HG03103 (cell line): Measurements from ENCODE around the gene RNF151.
"Not testable (repeated sequence)": the region's sequence is repeated elsewhere in the genome, so short reads cannot be mapped to it uniquely, and the experiment has no call there.

Source experiments
- ATAC-seq: cut with Tn5 transposase; IDR thresholded peaks from one replicate; pipeline ENCODE4 v1.9.1; 2021; ENCODE audit warnings: low read depth; ENCODE audit not compliant: unreplicated experiment

The RNF151 gene

DNA sequence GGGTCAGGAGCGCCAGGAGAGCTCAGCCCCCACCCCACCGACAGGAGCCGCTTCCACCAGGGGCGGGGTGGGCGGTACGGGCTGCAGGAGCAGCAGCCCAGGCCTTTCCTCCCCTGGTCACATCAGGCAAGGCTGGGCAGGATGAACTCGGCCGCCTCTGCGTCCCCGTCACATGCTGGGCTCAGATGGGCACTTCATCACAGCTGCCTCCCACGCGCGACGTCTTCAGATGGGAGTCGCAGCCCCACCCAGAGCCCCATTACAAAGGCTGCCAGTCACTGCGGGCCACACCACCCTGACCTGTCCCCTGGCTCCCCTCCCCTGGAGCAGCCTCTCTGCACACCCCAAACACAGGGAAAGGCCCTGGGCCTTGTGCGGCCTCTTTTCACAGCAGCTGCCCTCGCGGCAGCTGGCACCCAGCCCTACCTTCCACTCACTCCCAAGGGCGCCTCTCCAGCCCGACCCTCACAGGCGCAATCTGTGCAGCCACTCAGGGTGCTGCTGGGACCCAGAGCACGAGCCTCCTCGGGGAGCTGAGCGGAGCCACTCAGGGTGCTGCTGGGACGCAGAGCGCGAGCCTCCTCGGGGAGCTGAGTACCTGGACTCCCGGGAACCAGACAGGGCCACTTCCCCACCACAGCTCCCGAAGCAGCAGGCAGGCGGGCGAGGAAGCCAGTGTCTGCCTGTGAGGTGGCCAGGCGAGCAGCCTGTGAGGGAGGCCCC lies 38.3 kb downstream of the RNF151 start:
- ATAC-seq = no peak

DNA sequence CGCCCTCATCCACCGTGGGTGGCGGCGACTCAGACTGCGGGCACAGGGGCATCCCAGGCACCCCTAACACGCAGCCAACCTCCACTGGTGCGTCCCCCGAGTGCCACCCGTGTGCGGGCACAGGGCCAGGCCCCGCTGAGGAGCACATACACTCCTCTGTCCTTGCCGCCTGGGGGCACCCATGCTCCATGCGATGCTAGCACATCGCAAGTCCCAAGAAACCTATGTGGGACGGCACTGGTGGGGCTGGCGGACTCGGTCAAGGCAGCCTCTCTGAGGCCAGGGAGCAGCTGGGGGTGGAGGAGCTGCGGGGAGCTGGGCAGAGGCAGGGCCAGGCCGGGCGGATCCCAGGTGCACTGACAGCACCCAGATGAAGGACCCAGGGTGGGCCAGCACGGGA lies 39.0 kb downstream of the RNF151 start:
- ATAC-seq = no peak

DNA sequence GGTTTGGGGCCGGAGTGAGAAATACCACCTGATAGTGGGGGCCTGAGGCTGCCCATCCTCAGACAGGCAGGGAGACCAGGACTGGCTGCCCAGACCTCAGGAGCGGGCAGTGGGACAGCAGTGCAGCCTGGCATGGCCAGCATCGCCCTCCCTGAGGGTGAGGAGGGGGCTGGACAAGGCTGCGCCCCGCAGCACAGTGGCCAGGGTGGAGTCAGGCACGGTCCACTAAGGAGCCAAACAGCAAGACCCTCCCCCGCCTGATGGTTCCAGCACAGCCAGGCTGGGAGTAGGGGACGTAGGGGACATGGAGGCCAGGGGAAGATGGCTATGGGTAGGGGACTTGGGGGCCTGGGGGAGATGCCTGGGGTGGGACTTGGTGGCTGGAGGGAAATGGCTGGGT lies 39.7 kb downstream of the RNF151 start:
- ATAC-seq = no peak

DNA sequence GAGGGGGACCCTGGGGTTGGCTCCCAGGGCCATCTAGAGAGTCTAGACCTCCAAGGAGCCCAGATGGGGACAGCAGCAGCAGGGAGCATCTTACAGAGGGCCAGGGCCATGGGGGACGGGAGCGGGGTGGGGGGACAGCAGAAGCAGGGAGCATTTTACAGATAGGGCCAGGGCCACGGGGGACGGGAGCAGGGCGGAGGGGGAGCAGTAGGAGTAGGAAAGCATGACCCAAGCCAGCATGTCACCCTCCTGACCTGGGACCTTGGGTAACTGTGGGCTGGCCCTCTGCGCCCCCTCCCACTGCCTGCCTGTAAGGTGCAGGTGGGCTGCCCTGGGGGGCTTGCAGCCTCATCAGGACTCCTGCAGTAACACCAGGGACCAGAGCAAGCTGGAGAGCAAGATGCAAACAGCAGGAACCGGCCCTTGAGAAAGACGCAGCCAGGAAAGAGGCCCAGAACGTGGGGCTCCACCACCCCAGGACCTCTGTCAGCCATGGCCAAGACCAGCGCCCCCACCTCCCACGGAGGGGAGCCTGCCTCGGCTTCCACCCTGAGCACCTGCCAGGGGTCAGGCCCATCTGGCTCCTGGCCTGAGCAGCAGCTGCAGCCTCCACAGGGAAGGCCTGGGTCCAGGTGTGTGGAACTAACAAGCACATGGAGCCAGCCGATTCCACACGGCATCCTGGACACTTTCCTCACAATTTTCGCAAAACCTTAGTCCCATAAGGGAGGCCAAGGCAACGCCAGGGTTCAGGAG lies 40.6 kb downstream of the RNF151 start:
- no peak for ATAC-seq

DNA sequence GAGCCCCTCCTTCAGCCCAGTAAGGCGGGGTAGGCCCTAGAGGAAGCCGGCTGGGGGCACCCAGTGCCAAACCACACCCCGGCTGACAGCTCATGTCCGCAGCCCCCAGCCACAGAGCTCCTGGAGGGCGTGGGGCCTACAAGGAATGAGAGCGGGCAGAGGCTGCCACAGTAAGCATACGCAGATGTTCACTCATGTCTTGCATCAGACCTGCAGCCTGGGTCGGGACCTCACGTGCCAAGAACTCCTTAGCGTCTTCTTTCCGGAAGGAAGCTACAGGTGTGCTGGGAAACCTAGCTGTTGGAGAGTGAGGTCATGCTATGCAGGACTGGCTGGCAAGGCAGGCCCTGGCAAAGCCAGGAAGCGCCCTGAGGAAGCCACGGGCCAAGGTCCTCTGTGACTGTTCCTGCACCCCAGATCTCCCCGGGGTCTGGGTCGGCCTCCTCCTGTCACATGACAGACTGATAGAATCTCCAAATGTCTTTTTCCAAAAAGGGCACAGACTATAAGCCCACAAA lies 41.4 kb downstream of the RNF151 start:
- no peak for ATAC-seq

DNA sequence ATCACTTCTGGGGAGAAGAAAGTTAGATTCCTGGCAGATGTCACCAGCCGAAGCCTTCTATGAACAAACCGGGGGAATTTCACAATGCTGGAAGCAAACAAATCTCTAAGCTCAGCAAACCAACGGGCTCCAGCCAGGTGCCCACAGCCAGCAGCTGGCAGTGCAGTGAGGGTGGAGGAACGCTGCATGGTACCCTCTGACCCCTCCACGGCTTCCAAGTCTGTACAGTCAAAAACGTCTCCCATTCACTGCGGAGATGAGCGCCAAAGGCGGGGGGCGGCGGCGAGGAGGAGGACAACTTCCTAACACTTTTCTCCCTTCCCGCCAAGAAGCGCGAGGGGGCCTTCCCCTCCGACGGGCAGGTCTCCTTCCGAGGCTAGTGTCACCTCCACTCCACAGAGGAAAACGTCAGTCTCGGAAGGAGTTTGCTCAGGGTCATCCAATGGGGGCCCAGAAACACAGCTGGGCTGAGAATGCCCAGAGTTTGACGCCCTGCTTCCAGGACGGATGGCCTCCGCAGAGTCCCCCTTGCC lies 42.0 kb downstream of the RNF151 start:
- ATAC-seq = no peak

DNA sequence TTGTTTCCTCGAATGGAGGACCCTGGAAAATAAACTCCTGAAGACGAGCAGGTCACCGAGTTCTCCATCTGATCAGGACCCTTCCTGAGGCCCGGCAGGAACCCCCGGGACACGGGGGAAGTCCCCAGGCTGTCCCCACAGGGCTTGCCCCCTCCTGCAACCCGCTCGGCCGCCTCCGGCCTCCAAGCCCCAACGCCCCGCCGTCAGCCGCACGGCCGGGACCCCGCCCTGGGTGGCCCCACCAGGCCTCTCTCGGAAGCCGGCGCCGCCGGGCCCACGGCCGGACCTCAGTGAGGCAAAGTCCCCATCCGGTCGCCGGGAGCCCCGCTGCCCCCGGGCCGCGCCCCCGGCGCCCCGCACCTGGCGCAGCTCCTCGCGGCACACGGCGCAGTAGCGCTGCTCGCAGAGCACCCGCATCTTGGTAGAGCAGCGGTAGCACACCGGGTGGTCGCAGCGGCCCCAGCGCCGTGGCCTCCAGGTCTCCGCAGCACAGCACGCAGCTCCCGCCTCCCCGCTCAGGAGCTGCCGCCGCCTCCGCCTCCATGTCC lies 42.6 kb downstream of the RNF151 start:
- ATAC-seq = peak; percentile 22

DNA sequence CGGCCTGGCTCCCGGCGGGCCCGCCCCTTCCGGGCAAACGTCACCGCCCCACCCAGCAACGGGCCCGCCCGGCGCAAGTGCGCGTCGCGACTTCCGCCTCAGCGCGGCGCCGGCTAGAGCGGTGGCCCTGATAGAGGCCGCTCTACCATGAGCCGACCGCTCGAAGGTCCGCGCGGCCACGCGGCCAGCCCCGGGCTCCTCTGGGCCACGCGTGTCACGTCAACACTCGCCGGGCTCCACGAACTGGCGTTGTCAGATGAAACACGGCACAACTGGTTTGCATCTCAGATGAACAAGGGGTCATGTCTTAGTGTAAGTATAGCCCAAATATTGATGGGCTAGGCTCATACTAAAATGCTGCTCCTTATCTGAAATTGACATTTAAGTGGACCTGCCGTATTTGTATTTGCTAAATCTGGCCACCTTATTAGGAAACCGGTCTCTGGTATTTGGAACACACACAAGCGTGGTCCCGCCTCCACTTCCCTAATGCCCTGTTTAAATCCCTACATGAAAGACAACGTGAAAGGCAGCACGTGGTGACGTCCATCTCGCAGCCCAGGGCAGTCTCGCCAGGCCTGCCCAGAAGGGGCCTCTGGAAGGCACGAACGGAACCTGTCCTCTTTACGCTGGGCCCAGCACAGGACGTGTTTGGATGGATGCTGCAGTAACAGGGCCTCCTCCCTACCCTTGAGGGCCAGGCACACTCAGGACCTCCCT lies 43.3 kb downstream of the RNF151 start, which contains the start of gene ZNF598:
Gene ZNF598 (minus strand): TSS at position 31 of the 720 bp plus-strand sequence.
- peak; percentile 82 for ATAC-seq

DNA sequence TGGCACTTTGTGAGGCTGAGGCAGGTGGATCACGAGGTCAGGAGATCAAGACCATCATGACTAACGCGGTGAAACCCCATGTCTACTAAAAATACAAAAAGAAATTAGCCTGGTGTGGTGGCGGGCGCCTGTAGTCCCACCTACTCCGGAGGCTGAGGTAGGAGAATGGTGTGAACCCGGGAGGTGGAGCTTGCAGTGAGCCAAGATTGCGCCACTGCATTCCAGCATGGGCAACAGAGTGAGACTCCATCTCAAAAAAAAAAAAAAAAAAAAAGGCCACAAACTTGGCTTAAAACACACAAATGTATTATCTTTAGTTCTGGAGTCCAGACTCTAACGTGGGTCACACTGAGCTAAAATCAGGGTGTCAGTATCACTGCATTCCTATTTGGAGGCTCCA lies 45.1 kb downstream of the RNF151 start:
- not testable (repeated sequence) for ATAC-seq

DNA sequence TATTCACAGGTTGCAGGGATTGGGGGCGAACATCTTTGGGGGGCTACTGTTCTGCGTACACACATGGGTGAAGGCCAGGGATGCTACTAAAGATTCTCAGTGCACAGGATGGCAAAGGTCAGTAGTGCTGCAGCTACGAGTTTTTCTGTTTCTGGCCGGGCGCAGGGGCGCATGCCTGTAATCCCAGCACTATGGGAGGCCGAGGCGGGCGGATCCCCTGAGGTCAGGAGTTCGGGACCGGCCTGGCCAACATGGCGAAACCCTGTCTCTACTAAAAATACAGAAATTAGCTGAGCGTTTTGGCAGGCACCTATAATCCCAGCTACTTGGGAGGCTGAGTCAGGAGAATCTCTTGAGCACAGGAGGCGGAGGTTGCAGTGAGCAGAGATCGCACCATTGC lies 46.9 kb downstream of the RNF151 start:
- ATAC-seq = no peak

DNA sequence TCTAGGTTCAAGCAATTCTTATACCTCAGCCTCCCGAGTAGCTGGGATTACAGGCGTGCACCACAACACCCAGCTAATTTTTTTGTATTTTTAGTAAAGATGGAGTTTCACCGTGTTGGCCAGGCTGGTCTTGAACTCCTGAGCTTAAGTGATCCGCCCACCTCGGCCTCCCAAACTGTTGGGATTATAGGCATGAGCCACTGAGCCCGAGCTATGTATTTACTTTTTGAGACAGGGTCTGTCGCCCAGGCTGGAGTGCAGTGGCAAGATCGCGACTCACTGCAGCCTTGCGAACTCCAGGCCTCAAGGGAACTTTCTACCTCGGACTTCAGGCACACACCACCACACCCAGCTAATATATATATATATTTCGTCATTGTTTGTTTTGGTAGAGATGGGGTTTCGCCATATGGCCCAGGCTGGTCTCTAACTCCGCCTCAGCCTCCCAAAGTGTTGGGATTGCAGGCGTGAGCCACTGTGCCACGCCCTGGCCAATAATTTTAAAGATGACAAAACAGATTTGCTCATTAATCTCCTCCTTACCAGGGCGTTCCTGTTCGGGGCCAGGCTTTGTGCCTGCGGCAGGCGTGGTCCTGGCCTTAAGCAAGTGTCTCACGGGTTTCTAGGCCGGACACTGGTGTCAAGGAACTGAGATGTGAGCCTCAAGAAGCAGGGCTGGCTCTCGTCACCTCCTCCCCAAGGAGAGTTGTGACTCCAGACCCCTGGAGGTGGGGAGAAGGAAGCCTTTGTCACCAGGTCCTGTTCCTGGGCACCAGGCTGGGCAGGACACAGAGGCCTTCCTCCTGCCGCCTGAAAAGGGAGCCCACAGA lies 48.7 kb downstream of the RNF151 start:
- ATAC-seq = no peak

DNA sequence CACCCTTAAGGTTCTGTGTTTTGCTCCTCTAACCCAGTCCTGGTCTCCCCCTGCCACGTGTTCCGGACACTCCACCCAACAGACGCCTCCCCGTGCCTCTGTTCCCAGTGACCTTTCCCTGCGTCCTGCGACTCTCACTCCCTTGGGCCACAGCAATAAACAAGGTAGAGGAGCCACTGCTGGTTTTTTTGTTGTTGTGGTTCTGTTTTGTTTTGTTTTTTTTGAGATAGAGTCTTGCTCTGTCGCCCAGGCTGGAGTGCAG lies 49.2 kb downstream of the RNF151 start:
- no peak for ATAC-seq

DNA sequence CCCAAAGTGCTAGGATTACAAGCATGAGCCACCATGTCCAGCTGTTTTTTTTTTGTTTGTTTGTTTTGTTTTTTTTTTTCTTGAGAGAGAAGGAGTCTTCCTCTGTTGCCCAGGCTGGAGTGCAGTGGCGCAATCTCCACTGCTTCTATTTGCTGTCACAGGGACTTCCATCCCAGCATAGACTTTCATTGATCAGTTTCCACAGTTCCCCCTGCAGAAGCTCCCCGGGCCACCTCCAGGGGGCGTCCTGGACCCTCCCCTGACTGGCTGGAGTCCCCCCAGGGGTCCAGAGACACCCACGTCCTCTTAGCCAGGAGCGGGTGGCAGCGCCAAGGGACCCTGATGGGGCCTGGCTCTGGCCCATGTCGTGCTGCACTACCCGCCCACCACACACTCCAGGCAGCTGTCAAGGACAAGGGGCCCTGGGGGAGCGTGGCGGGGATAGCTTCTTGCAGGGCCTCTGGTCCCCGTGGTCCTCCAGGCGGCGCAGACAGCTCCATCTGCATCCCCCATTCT lies 49.8 kb downstream of the RNF151 start:
- ATAC-seq = no peak
